Liver (tissue), 9 donors: ENCODE measurements around the gene LCORL. TPM values are rescaled to one million over a fixed set of nuclear protein-coding genes. Genes with fewer than 3 reads are reported as not detected.
A peak's percentile ranks its signal among the peaks of the same experiment; 100 is the strongest.

Experiments used
- DNase-seq: peaks from one replicate; pipeline ENCODE4 v3.0.0-alpha.2; 2017; ENCODE audit warnings: low spot score
- H3K27ac ChIP-seq, 2 donors: one replicate each; pipeline ENCODE4 v1.7.0; 2013; ENCODE audit warnings: inconsistent platforms in 2 of 2, low read length in 2 of 2, control low read depth in 1 of 2, low read depth in 1 of 2, mild to moderate bottlenecking in 1 of 2
- H3K27me3 ChIP-seq, 4 donors: one replicate each; pipeline versions ENCODE4 v1.6.1 to v1.7.0; 2013; ENCODE audit warnings: low read length in 3 of 4, inconsistent platforms in 1 of 4, mild to moderate bottlenecking in 1 of 4, moderate library complexity in 1 of 4; ENCODE audit not compliant: control insufficient read depth in 4 of 4, insufficient read depth in 4 of 4
- H3K36me3 ChIP-seq, 4 donors: one replicate each; pipeline versions ENCODE4 v1.6.1 to v1.7.0; 2013; ENCODE audit warnings: low read length in 3 of 4, mild to moderate bottlenecking in 3 of 4, low read depth in 1 of 4, moderate library complexity in 1 of 4; ENCODE audit not compliant: control insufficient read depth in 4 of 4, insufficient read depth in 3 of 4
- H3K4me1 ChIP-seq, 4 donors: one replicate each; pipeline versions ENCODE4 v1.6.1 to v1.7.0; 2013; ENCODE audit warnings: low read length in 3 of 4, mild to moderate bottlenecking in 3 of 4, moderate library complexity in 1 of 4; ENCODE audit not compliant: control insufficient read depth in 4 of 4, insufficient read depth in 4 of 4
- H3K4me3 ChIP-seq, 3 donors: one replicate each; pipeline versions ENCODE4 v1.6.1 to v1.7.0; 2013; ENCODE audit warnings: low read length in 3 of 3, control low read depth in 1 of 3, low read depth in 1 of 3, mild to moderate bottlenecking in 1 of 3
- H3K9ac ChIP-seq, 2 donors: one replicate each; pipeline ENCODE4 v1.7.0; 2013; ENCODE audit warnings: low read length in 2 of 2, mild to moderate bottlenecking in 2 of 2, moderate library complexity in 2 of 2, control low read depth in 1 of 2, low read depth in 1 of 2
- H3K9me3 ChIP-seq, 4 donors: one replicate each; pipeline versions ENCODE4 v1.6.1 to v1.7.0; 2013; ENCODE audit warnings: low read length in 3 of 4; ENCODE audit not compliant: control insufficient read depth in 4 of 4
- FOXA1 ChIP-seq: IDR thresholded peaks from 2 replicates; pipeline ENCODE4 v1.6.1; 2016; ENCODE audit warnings: antibody characterized with exemption
- FOXA2 ChIP-seq: IDR thresholded peaks from 2 replicates; pipeline ENCODE4 v1.6.1; 2016; ENCODE audit warnings: antibody characterized with exemption
- JUND ChIP-seq, 2 donors: IDR thresholded peaks; 2 replicates each; pipeline ENCODE4 v1.6.1; 2016; ENCODE audit warnings: antibody characterized with exemption in 2 of 2
- MAX ChIP-seq: IDR thresholded peaks from 2 replicates; pipeline ENCODE4 v1.6.1; 2016; ENCODE audit warnings: antibody characterized with exemption
- NR2F2 ChIP-seq: IDR thresholded peaks from 2 replicates; pipeline ENCODE4 v1.6.1; 2016; ENCODE audit warnings: antibody characterized with exemption
- RAD21 ChIP-seq, 2 donors: IDR thresholded peaks; 2 replicates each; pipeline ENCODE4 v1.6.1; 2016; ENCODE audit warnings: antibody characterized with exemption in 2 of 2, mild to moderate bottlenecking in 2 of 2
- SP1 ChIP-seq: IDR thresholded peaks from 2 replicates; pipeline ENCODE4 v1.6.1; 2018; ENCODE audit warnings: antibody characterized with exemption, mild to moderate bottlenecking
- TAF1 ChIP-seq: conservative IDR thresholded peaks from 2 replicates; pipeline ENCODE4 v1.6.1; 2016; ENCODE audit warnings: antibody characterized with exemption, mild to moderate bottlenecking
- ZBTB33 ChIP-seq: IDR thresholded peaks from 2 replicates; pipeline ENCODE4 v1.6.1; 2016; ENCODE audit warnings: antibody characterized with exemption
- WGBS: extraction: QIAGEN DNeasy Blood & Tissue Kit; methylation state at CpG from one replicate; pipeline ENCODE4 v1.1.7; 2013; 5-methylcytosine and 5-hydroxymethylcytosine counted together
- polyA plus RNA-seq, 2 donors: library from polyadenylated mRNA; stranded (reverse) in 1 of 2; unstranded in 1 of 2; fragments of 200-250 nt in 1 of 2; fragments of >200 nt in 1 of 2; fragmentation: Nextera tagmentation in 1 of 2; extraction: Ambion mirVana in 1 of 2; gene quantifications; one replicate each; pipeline versions ENCODE4 v1.2.1 to v1.2.3, GENCODE V29; 2013 to 2015
- total RNA-seq, 2 donors: library from RNA; depleted of rRNA; stranded (reverse); fragments of >200 nt; gene quantifications; one replicate each; pipeline ENCODE4 v1.2.3, GENCODE V29; 2014
- TF ChIP-seq, protein P1 (sequence below): IDR thresholded peaks from 2 replicates; pipeline ENCODE4 v1.6.1; 2016; ENCODE audit warnings: antibody characterized with exemption
- TF ChIP-seq, protein P2 (sequence below): fragments of 150-350 bp; IDR thresholded peaks from 2 replicates; pipeline ENCODE4 v1.5.1; 2017; ENCODE audit warnings: improper control_type of control experiment, low read depth, low read length; ENCODE audit not compliant: missing input control
- donor health status: healthy.
- donor health status: healthy.
- donor health status: healthy.
- donor health status: healthy.
- donor health status: healthy.

Gene LCORL
- total and polyA plus RNA-seq, 4 donors = 2.1 to 12.0 (median 6.5) TPM

- 71% methylated on average over 5 of the region's 5 CpGs for WGBS
- Histone ChIP-seq H3K4me1 (no peaks in the 10 kb centered on the region), H3K4me3 (no peak overlapping the region), H3K9me3 (no peaks in the 10 kb centered on the region), H3K27ac (no peak overlapping the region), H3K27me3 (no peaks in the 10 kb centered on the region), H3K36me3 (no peaks in the 10 kb centered on the region), H3K9ac (no peak overlapping the region)
- no peak for DNase-seq
- TF ChIP-seq FOXA1 (peak; percentile 25), FOXA2 (peak; percentile 30), RAD21 (IDR thresholded peaks at IDR 0.05) (peak; percentile 86 to 87), TAF1 (no peak), SP1 (no peak), NR2F2 (no peak)
- TF ChIP-seq, protein P1, sequence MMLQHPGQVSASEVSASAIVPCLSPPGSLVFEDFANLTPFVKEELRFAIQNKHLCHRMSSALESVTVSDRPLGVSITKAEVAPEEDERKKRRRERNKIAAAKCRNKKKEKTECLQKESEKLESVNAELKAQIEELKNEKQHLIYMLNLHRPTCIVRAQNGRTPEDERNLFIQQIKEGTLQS = peak; percentile 17
- TF ChIP-seq, protein P2, sequence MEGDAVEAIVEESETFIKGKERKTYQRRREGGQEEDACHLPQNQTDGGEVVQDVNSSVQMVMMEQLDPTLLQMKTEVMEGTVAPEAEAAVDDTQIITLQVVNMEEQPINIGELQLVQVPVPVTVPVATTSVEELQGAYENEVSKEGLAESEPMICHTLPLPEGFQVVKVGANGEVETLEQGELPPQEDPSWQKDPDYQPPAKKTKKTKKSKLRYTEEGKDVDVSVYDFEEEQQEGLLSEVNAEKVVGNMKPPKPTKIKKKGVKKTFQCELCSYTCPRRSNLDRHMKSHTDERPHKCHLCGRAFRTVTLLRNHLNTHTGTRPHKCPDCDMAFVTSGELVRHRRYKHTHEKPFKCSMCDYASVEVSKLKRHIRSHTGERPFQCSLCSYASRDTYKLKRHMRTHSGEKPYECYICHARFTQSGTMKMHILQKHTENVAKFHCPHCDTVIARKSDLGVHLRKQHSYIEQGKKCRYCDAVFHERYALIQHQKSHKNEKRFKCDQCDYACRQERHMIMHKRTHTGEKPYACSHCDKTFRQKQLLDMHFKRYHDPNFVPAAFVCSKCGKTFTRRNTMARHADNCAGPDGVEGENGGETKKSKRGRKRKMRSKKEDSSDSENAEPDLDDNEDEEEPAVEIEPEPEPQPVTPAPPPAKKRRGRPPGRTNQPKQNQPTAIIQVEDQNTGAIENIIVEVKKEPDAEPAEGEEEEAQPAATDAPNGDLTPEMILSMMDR = peak; percentile 51
Measured at GRCh38 chr4:17817027-17817426, 204.5 kb downstream of the LCORL start.

GRCh38 chr4:17816142-17816541 lies 205.4 kb downstream of the LCORL start:
- H3K4me1 ChIP-seq = peaks cover 1 to 4% (median 3%) of the 10 kb centered on the region in 4 donors
- no peak overlapping the region for H3K27ac ChIP-seq
- no peaks in the 10 kb centered on the region for H3K9me3 ChIP-seq
- no peak for DNase-seq
- H3K4me3 ChIP-seq = no peak overlapping the region
- H3K27me3 ChIP-seq = no peaks in the 10 kb centered on the region
- H3K9ac ChIP-seq = no peak overlapping the region
- no peak for TF ChIP-seq TAF1
- no peak for TF ChIP-seq FOXA2
- TF ChIP-seq MAX = no peak
- no peak for TF ChIP-seq RAD21 (IDR thresholded peaks at IDR 0.05)
- TF ChIP-seq, protein P1 = no peak
- 96% methylated on average over 12 of the region's 12 CpGs for WGBS
- no peaks in the 10 kb centered on the region for H3K36me3 ChIP-seq

GRCh38 chr4:17814140-17814539 lies 207.4 kb downstream of the LCORL start:
- no peak overlapping the region for H3K9ac ChIP-seq

More at GRCh38 chr4:17814140-17814539, 207.4 kb downstream of the LCORL start:
- TF ChIP-seq FOXA1 (no peak), JUND (IDR thresholded peaks at IDR 0.05) (no peak), ZBTB33 (no peak)
- TF ChIP-seq, protein P2 = no peak
- peaks cover 3 to 15% (median 12%) of the 10 kb centered on the region in 4 donors for H3K4me1 ChIP-seq
- H3K27ac ChIP-seq = no peak overlapping the region
- DNase-seq = no peak
- WGBS = 88% methylated on average over 3 of the region's 3 CpGs
- H3K27me3 ChIP-seq = no peaks in the 10 kb centered on the region
- no peaks in the 10 kb centered on the region for H3K36me3 ChIP-seq
- no peak overlapping the region for H3K4me3 ChIP-seq
- no peaks in the 10 kb centered on the region for H3K9me3 ChIP-seq
